Epithelial cell of prostate (primary cell): ENCODE data around the gene SLC24A3.
"Not testable (repeated sequence)": the region's sequence is repeated elsewhere in the genome, so short reads cannot be mapped to it uniquely, and the experiment has no call there.

Experiments
- DNase-seq: peaks from one replicate; pipeline ENCODE4 v3.0.0-alpha.2; 2011; ENCODE audit warnings: low read depth, low spot score
- H3K27ac ChIP-seq: fragments of 450-650 bp; 2 replicates; pipeline ENCODE4 v1.5.1; 2017; ENCODE audit warnings: mild to moderate bottlenecking

SLC24A3 gene

GRCh38 chr20:19602675-19603375 is 390.4 kb downstream of the SLC24A3 start:
- no peak for DNase-seq
- H3K27ac ChIP-seq: no peak overlapping the region

GRCh38 chr20:19603376-19603750 is 390.9 kb downstream of the SLC24A3 start:
- no peak overlapping the region for H3K27ac ChIP-seq
- no peak for DNase-seq

GRCh38 chr20:19605786-19606485 is 393.5 kb downstream of the SLC24A3 start:
- no peak overlapping the region for H3K27ac ChIP-seq
- DNase-seq: no peak

GRCh38 chr20:19609642-19610223 is 397.3 kb downstream of the SLC24A3 start:
- no peak overlapping the region for H3K27ac ChIP-seq
- peak; percentile 55 for DNase-seq

- H3K27ac ChIP-seq: no peak overlapping the region
- DNase-seq: no peak
These were observed 403.2 kb downstream of the SLC24A3 start for GRCh38 chr20:19615629-19616028.

GRCh38 chr20:19616081-19616480 is 403.6 kb downstream of the SLC24A3 start:
- H3K27ac ChIP-seq: no peak overlapping the region
- DNase-seq: no peak

- no peak overlapping the region for H3K27ac ChIP-seq
- no peak for DNase-seq
These were observed 404.2 kb downstream of the SLC24A3 start for GRCh38 chr20:19616620-19617019.

GRCh38 chr20:19617256-19617655 is 404.8 kb downstream of the SLC24A3 start:
- no peak for DNase-seq
- no peak overlapping the region for H3K27ac ChIP-seq

- no peak for DNase-seq
- no peak overlapping the region for H3K27ac ChIP-seq
These were observed 406.3 kb downstream of the SLC24A3 start for GRCh38 chr20:19618711-19619110.

GRCh38 chr20:19619904-19620430 is 407.5 kb downstream of the SLC24A3 start:
- no peak for DNase-seq
- no peak overlapping the region for H3K27ac ChIP-seq

GRCh38 chr20:19620446-19620845 is 408.0 kb downstream of the SLC24A3 start:
- H3K27ac ChIP-seq: no peak overlapping the region
- DNase-seq: no peak

GRCh38 chr20:19621072-19621471 is 408.6 kb downstream of the SLC24A3 start:
- DNase-seq: peak; percentile 5
- H3K27ac ChIP-seq: no peak overlapping the region

GRCh38 chr20:19624221-19624965 is 412.0 kb downstream of the SLC24A3 start:
- no peak for DNase-seq
- no peak overlapping the region for H3K27ac ChIP-seq

GRCh38 chr20:19625426-19625825 is 413.0 kb downstream of the SLC24A3 start:
- no peak overlapping the region for H3K27ac ChIP-seq
- no peak for DNase-seq

GRCh38 chr20:19626896-19627295 is 414.5 kb downstream of the SLC24A3 start:
- H3K27ac ChIP-seq: no peak overlapping the region
- no peak for DNase-seq

- no peak overlapping the region for H3K27ac ChIP-seq
- DNase-seq: peak; percentile 8
These were observed 416.2 kb downstream of the SLC24A3 start for GRCh38 chr20:19628570-19629134.

GRCh38 chr20:19631410-19631809 is 419.0 kb downstream of the SLC24A3 start:
- no peak for DNase-seq
- H3K27ac ChIP-seq: no peak overlapping the region

GRCh38 chr20:19633985-19634384 is 421.5 kb downstream of the SLC24A3 start:
- H3K27ac ChIP-seq: no peak overlapping the region
- no peak for DNase-seq

GRCh38 chr20:19639471-19640045 is 427.1 kb downstream of the SLC24A3 start:
- H3K27ac ChIP-seq, DNase-seq: not testable (repeated sequence)

GRCh38 chr20:19642860-19643259 is 430.4 kb downstream of the SLC24A3 start:
- no peak overlapping the region for H3K27ac ChIP-seq
- DNase-seq: no peak
